ENCODE results near the gene LCE5A. TPM values are rescaled to one million over a fixed set of nuclear protein-coding genes. Genes with fewer than 3 reads are reported as not detected.

Gene LCE5A, protein sequence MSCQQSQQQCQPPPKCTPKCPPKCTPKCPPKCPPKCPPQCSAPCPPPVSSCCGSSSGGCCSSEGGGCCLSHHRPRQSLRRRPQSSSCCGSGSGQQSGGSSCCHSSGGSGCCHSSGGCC
- total RNA-seq, result not detected in 2 replicates

DNA sequence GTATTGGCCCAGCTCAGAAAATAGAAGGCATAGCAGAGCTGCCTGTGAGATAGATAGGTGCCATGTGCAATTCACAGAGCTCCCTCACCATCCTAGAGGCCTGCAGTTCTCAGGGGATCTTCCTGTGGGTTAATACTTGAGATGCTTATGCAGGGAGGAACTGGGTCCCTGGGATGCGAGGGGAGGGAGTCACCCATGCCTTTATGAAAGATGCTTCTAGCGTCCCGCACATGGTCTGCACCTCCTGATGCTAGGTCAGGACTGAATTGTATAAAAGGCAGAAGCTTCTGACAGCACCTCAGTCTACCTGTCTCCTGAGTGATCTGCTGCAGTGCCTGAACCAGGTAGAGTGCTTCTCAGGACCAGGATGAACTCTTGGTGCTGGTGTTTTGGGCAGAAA lies at the start of gene LCE5A:
Gene LCE5A, plus strand, starts transcription at position 301 of the 400 bp plus-strand sequence. CDS start 732 bp downstream, outside the sequence.

Other genes starting within 250 kb of the LCE5A start
- under 0.01 TPM in 1 of 2 replicates, not detected in the other for gene FLG, start 185.6 kb upstream of the LCE5A start, total RNA-seq
- under 0.01 TPM in 1 of 2 replicates, not detected in the other for gene FLG2, start 150.8 kb upstream of the LCE5A start, total RNA-seq
- gene CRNN, start 96.5 kb upstream of the LCE5A start, total RNA-seq, result not detected in 2 replicates
- gene CRCT1, start 3.7 kb downstream of the LCE5A start, total RNA-seq, result not detected in 2 replicates
- not detected in 2 replicates for gene LCE3E, start 56.0 kb downstream of the LCE5A start, total RNA-seq
- gene LCE3D, start 69.7 kb downstream of the LCE5A start, total RNA-seq, result not detected in 2 replicates
- not detected in 2 replicates for gene LCE3C, start 89.4 kb downstream of the LCE5A start, total RNA-seq
- gene LCE3B, start 103.0 kb downstream of the LCE5A start, total RNA-seq, result not detected in 2 replicates
- gene LCE3A, start 112.3 kb downstream of the LCE5A start, total RNA-seq, result not detected in 2 replicates
- not detected in 2 replicates for gene LCE2D, start 152.6 kb downstream of the LCE5A start, total RNA-seq
- gene LCE2C, start 164.5 kb downstream of the LCE5A start, total RNA-seq, result not detected in 2 replicates
- gene LCE2B, start 175.3 kb downstream of the LCE5A start, total RNA-seq, result not detected in 2 replicates
- 0.79 TPM in 1 of 2 replicates, not detected in the other for gene LCE2A, start 187.5 kb downstream of the LCE5A start, total RNA-seq
- not detected in 2 replicates for gene LCE4A, start 197.4 kb downstream of the LCE5A start, total RNA-seq
- gene KPRP, start 247.2 kb downstream of the LCE5A start, total RNA-seq, result not detected in 2 replicates

Measured in placental epithelial cell (primary cell).